IPS DF 4.7 (cell line): ENCODE data around the gene SNRPB.
"Not testable (repeated sequence)": the region's sequence is repeated elsewhere in the genome, so short reads cannot be mapped to it uniquely, and the experiment has no call there.

ENCODE experiments used
- DNase-seq: peaks from one replicate; pipeline ENCODE4 v3.0.0-alpha.2; 2013; ENCODE audit warnings: low spot score; ENCODE audit errors: extremely low read depth

SNRPB gene

GRCh38 chr20:2470423-2471193, at the start of gene SNRPB:
Gene SNRPB (minus strand): TSS chr20:2470789. CDS start chr20:2470690, 99 bp downstream.
- peak; percentile 95 for DNase-seq

- DNase-seq, result no peak
Observed at GRCh38 chr20:2519115-2519809, 48.7 kb upstream of the SNRPB start.

- no peak for DNase-seq
Observed at GRCh38 chr20:2518558-2518957, 48.0 kb upstream of the SNRPB start.

DNA sequence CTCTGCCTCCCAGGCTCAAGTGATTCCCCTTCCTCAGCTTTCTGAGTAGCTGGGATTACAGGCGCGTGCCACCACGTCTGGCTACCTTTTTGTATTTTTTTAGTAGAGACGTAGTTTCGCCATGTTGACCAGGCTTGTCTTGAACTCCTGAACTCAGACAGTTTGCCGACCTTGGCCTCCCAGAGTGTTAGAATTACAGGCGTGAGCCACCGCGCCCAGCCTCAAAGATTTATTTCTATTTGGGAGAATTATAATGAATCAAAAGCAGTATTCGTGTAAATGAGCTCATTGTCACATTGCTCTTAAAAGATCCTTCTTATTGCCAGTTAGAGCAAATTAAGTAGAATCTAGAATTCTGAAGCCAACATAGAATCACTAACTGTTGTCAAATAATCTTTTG, 47.5 kb upstream of the SNRPB start:
- no peak for DNase-seq

GRCh38 chr20:2516399-2516798, 45.8 kb upstream of the SNRPB start:
- DNase-seq, result no peak

- DNase-seq, result no peak
Observed at GRCh38 chr20:2515203-2515602, 44.6 kb upstream of the SNRPB start.

GRCh38 chr20:2509794-2510193, 39.2 kb upstream of the SNRPB start:
- no peak for DNase-seq

- no peak for DNase-seq
Observed at GRCh38 chr20:2509468-2509781, 38.8 kb upstream of the SNRPB start.

DNA sequence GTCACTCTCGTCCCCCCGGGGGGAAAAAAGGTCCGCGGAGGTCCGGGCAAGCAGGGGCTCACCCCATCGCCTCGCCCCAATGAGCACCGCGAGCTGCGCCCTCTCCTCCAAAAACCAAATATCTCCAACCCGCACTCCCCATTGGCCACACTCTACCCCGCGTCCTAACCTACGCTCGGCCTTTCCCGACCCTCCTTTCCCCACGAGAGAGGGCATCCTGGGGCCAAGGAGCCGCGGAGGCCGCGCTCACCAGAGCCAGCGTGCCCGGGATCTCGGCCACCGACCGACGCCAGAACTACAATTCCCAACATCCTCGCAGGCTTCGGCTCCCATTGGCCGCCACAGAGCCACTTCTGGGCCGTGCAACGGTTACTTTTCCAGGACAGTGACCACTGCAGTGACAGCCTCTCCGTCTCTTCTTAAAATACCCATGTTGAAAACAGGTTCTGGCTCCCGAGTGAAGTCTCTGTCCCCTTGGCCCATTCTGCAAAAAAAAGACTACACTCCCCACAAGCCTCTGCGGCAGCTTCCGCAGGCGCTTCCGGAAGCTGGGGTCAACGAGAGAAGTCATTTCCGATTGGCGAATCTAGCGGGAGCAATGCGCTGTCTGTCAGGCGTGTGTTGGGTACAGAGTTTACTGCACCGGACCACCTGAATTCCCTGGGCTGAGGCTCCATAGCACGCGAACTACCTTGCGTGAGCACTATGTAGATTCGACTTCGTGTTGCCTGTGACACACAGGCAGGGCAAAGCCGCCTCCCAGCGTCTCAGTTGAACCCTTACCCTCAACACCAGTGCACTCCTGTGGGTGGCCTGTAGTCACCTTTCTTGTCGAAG, 38.3 kb upstream of the SNRPB start, which contains the start of gene ZNF343:
Gene ZNF343 (minus strand): TSS at position 285 of the 837 bp plus-strand sequence. CDS start 15,020 bp downstream, outside the sequence.
- DNase-seq, result no peak

DNA sequence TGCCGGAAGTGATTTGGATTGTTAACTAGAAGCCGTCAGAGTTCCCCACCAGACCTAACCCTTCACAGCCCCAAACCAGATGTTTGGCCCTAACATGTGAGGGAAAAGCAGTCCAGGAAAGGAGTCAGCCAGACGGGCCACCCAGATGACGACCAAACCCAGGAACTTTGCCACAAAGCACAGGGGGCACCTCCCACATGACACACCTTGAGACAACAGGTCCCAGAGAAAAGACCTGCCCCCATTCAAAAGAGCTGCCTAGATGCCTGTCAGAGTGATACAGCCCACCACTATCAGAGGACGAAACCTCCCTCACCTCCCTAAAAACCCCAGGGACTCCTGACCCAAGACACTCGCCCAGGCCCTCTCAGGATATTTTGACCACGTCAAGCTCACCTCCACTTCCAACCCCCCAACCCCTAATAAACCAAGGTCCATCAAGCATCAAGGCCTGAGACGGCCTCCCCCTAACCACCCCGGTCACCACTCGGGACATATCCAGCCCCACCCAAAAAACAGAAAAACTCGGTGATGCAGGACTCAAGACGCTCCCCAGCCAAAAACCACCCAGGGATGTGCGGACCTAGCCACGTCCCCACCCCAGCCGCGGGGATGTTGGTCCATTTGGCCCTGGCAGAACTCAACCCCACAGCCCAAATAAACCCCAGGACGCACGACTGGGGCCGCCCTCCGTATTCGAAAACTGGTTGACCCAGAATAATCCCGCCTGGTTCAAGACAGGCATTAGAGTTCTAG, 37.5 kb upstream of the SNRPB start:
- DNase-seq, result no peak

GRCh38 chr20:2507464-2507863, 36.9 kb upstream of the SNRPB start:
- no peak for DNase-seq

- not testable (repeated sequence) for DNase-seq
Observed at GRCh38 chr20:2506426-2506825, 35.8 kb upstream of the SNRPB start.

- DNase-seq, result not testable (repeated sequence)
Observed at GRCh38 chr20:2504803-2505202, 34.2 kb upstream of the SNRPB start.

- DNase-seq, result not testable (repeated sequence)
Observed at GRCh38 chr20:2502808-2503384, 32.3 kb upstream of the SNRPB start.

- DNase-seq, result no peak
Observed at GRCh38 chr20:2485661-2486060, 15.1 kb upstream of the SNRPB start.

- no peak for DNase-seq
Observed at GRCh38 chr20:2485080-2485479, 14.5 kb upstream of the SNRPB start.

- DNase-seq, result no peak
Observed at GRCh38 chr20:2483504-2483903, 12.9 kb upstream of the SNRPB start.

DNA sequence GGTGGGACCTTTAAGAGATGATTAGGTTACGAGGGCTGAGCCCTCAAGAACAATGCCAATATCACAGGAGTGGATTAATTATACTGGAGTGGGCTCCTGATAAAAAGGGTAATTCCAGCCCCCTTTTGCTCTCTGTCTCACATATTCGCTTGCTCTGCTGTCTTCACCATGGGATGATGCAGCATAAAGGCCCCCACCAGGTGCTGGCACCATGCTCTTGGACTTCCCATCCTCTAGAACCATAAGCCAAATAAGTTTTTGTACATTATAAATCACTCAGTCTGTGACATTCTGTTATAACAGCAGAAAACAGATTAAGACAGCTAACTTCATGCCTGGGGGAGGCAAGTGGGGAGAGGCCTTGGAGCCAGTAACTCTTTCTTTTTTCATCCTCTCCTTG, 9.8 kb upstream of the SNRPB start:
- DNase-seq, result no peak

- DNase-seq, result no peak
Observed at GRCh38 chr20:2476742-2477615, 6.4 kb upstream of the SNRPB start.
